ENCODE results near the gene CDKN1B.

Gene CDKN1B

GRCh38 chr12:12682284-12682683, 34.9 kb upstream of the CDKN1B start:
- no peak overlapping the region for H3K27ac ChIP-seq
- no peak for TF ChIP-seq CTCF (conservative IDR thresholded peaks at IDR 0.05)

- no peak overlapping the region; the same call in 1 of the 2 replicates for H3K27ac ChIP-seq
- TF ChIP-seq CTCF (conservative IDR thresholded peaks at IDR 0.05): no peak
Measured at GRCh38 chr12:12683136-12683697, 34.0 kb upstream of the CDKN1B start.

DNA sequence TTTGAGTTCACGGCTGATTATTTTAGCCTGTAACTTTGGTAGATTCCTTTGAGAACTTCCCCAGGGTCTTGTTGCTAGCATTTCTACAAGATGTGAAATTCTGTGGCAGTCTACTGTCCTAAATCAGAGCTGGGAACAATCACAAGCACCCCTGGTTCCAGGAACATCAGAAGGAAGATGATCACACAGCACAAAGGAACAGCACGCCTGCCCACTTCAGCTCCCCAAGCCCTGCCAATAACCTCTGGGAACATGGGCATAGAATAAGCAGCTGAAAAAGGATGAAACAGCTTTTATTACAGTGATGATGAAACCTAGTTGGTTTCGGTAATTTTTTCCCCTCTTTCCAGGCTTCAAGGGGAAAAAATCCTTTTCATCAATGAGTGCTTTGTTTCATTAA, 33.4 kb upstream of the CDKN1B start:
- TF ChIP-seq CTCF (conservative IDR thresholded peaks at IDR 0.05): no peak
- H3K27ac ChIP-seq: peak overlapping the region; percentile 26; the same call in 1 of the 2 replicates

DNA sequence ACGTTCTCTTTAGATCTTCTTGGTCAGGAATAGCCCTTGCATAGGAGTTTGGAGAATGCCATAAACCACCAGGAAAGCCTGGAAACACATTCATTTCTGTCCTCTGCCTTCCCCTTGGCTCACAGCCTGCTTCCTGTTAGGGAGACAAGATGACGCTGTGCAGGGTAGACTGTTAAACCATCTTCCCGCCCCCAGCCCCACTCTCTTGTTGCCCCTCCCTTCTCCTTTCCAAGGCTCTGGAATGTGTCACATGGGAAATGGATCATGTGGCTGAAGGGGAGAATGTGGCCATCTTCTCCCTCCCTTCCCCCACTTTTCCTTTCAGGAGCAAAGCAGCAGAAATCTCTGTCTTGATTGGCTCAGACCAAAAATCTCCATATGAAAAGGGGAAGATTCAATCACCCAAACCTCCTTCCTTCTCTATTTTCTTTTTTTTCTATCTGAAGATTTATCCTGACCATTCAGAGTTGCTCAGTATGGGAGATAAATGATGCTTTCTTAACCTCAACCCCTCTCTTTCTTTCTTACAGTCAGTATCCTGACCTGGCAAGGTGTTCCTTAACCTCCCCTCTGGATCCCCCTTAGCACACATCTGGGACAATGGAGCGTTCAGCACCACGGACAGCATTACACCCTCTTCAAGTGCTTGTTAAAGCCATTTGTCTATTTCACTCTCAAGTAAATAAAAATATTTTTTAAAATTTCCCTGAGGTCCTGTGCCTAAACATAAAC, 32.6 kb upstream of the CDKN1B start:
- H3K27ac ChIP-seq: peak overlapping the region; percentile 26; the same call in 1 of the 2 replicates
- no peak for TF ChIP-seq CTCF (conservative IDR thresholded peaks at IDR 0.05)

DNA sequence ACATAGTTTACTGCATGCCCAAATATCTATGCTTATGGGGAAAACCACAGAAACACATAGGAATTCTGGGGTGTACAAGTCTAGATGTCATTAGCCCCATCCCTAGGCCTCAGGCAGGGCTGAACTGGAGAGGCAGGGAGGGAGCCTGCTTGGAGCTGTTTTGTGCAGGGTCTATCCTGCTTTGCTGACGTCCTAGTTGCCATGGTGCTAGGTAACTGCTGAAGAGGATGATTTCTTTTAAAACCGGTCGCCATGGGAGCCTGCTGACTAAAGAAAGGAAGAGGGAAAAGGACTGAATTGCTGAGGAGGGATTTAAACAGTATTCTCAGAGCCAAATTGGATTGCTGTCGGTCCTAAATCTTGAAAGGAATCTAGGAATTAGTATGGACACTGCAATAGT, 31.9 kb upstream of the CDKN1B start:
- TF ChIP-seq CTCF (conservative IDR thresholded peaks at IDR 0.05): no peak
- H3K27ac ChIP-seq: no peak overlapping the region

DNA sequence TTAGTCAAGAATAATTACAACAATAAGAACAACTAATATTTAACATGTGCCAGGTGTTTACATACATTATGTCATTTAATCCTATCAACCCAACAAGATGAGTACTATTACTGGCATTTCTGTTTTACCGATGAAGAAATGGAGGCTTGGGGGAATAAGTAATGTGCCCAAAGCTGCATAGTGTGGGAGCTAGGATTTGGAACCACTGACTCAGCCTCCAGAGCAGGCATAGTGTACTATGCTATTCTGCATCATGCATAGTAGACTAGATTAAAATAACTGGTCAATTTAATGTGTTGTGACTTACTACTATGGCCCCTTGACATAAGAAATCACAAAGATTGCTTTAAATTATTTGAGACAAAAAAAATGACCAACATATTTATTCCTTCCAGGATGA, 30.7 kb upstream of the CDKN1B start:
- H3K27ac ChIP-seq: no peak overlapping the region
- TF ChIP-seq CTCF (conservative IDR thresholded peaks at IDR 0.05): no peak

DNA sequence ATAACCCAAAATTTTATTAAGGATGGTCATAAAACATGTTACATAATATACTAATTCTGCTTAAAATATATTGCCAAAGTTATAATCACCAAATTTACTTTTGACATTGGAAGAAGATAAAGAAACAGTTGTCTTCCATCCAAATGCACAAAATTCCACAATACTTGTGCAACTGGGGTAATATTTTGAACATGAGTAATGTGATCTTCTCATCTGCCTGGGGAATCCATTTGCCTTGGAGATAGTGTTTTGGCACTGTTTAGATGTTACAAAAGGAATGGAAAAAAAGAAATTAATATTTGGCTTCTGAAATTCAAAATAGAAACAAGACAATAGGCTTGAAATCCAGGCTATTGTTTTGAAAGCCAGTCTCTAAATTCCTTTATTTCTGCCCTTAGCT, 30.2 kb upstream of the CDKN1B start:
- no peak for TF ChIP-seq CTCF (conservative IDR thresholded peaks at IDR 0.05)
- H3K27ac ChIP-seq: no peak overlapping the region

Data from VCaP (cell line).